Tongue (tissue), 2 donors: ENCODE results near the gene CCSAP. TPM values are rescaled to one million over a fixed set of nuclear protein-coding genes. Genes with fewer than 3 reads are reported as not detected.
"Not testable (repeated sequence)": the region's sequence is repeated elsewhere in the genome, so short reads cannot be mapped to it uniquely, and the experiment has no call there.

ENCODE experiments used
- DNase-seq: peaks from one replicate; pipeline ENCODE4 v3.0.0-alpha.2; 2015
- total RNA-seq: library from RNA; depleted of rRNA; stranded (reverse); fragments of >200 nt; gene quantifications from one replicate; pipeline ENCODE4 v1.2.3, GENCODE V29; 2014

CCSAP gene
- total RNA-seq, 1 donor from 2014 or later, result 11.0 TPM

- DNase-seq, result no peak
Observed at GRCh38 chr1:229325853-229326487, 16.9 kb downstream of the CCSAP start.

- DNase-seq, result no peak
Observed at GRCh38 chr1:229325401-229325800, 17.4 kb downstream of the CCSAP start.

- DNase-seq, result no peak
Observed at GRCh38 chr1:229323885-229324553, 18.8 kb downstream of the CCSAP start.

- DNase-seq, result no peak
Observed at GRCh38 chr1:229323201-229323600, 19.6 kb downstream of the CCSAP start.

GRCh38 chr1:229319487-229319886, 23.4 kb downstream of the CCSAP start:
- DNase-seq, result no peak

GRCh38 chr1:229318056-229318455, 24.8 kb downstream of the CCSAP start:
- DNase-seq, result no peak

GRCh38 chr1:229316166-229316565, 26.7 kb downstream of the CCSAP start:
- DNase-seq, result no peak

- DNase-seq, result no peak
Observed at GRCh38 chr1:229310833-229311232, 32.0 kb downstream of the CCSAP start.

GRCh38 chr1:229309684-229310083, 33.2 kb downstream of the CCSAP start:
- no peak for DNase-seq

- DNase-seq, result no peak
Observed at GRCh38 chr1:229309074-229309473, 33.8 kb downstream of the CCSAP start.

- no peak for DNase-seq
Observed at GRCh38 chr1:229305392-229305791, 37.5 kb downstream of the CCSAP start.

- no peak for DNase-seq
Observed at GRCh38 chr1:229303855-229304254, 39.0 kb downstream of the CCSAP start.

GRCh38 chr1:229302740-229303139, 40.1 kb downstream of the CCSAP start:
- DNase-seq, result no peak

GRCh38 chr1:229300099-229300757, 42.6 kb downstream of the CCSAP start:
- DNase-seq, result no peak

- no peak for DNase-seq
Observed at GRCh38 chr1:229298887-229299503, 43.9 kb downstream of the CCSAP start.

GRCh38 chr1:229298420-229298819, 44.4 kb downstream of the CCSAP start:
- no peak for DNase-seq

GRCh38 chr1:229297746-229298145, 45.1 kb downstream of the CCSAP start:
- DNase-seq, result no peak

GRCh38 chr1:229296541-229296941, 46.3 kb downstream of the CCSAP start:
- DNase-seq, result peak; percentile 15

GRCh38 chr1:229295745-229296144, 47.1 kb downstream of the CCSAP start:
- no peak for DNase-seq

- no peak for DNase-seq
Observed at GRCh38 chr1:229293528-229294204, 49.2 kb downstream of the CCSAP start.

- DNase-seq, result not testable (repeated sequence)
Observed at GRCh38 chr1:229291686-229292085, 51.2 kb downstream of the CCSAP start.

- no peak for DNase-seq
Observed at GRCh38 chr1:229288516-229288915, 54.3 kb downstream of the CCSAP start.

- no peak for DNase-seq
Observed at GRCh38 chr1:229287267-229287666, 55.6 kb downstream of the CCSAP start.
